ENCODE data around the gene FNDC1. TPM values are rescaled to one million over a fixed set of nuclear protein-coding genes. Genes with fewer than 3 reads are reported as not detected.

Gene FNDC1
- total RNA-seq, 1 donor from 2014 or later = 0.49 TPM

GRCh38 chr6:159194421-159194820 is 25.2 kb downstream of the FNDC1 start:
- DNase-seq (ENCODE audit: extremely low spot score in 2 of 2) = no peak
- no peak for TF ChIP-seq POLR2AphosphoS5 (IDR thresholded peaks at IDR 0.05; ENCODE audit: insufficient read depth in 1 of 2, low read depth in 1 of 2)
- no peak for TF ChIP-seq CTCF (IDR thresholded peaks at IDR 0.05)
- TF ChIP-seq POLR2A (IDR thresholded peaks at IDR 0.05) = no peak
- no peak overlapping the region for H3K27ac ChIP-seq
- intact Hi-C loops (cut with DNase I) = no loop called here
- H3K4me1 ChIP-seq = no peaks in the 10 kb centered on the region
- H3K9me3 ChIP-seq = no peaks in the 10 kb centered on the region
- H3K27me3 ChIP-seq = no peaks in the 10 kb centered on the region
- no peaks in the 10 kb centered on the region for H3K36me3 ChIP-seq
- no peak overlapping the region for H3K4me3 ChIP-seq

DNA sequence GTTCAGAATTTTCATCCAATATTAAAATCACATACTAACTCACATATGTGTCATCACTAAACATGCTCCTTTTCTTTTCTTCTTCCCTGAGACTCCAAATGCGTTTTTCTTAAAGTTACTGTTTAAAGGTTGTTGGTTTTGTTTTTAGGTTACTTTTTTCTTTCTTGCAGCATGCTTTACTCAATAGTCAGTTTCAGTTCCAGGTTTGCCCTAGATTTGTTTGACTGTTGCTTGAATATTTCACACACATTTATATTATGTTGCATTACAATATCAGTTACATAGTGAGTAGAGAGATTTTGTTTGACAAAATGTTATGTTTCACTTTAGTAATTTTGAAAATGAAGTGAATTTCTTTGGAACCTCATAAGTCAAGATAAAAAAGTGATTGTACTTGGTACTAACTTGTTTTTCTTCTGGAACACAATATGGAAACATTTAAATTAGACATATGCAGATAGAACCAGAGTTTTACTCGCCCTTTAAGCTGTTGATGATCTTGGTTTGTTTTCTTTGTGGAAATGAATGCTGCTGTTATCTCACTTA is 27.3 kb downstream of the FNDC1 start:
- no peak overlapping the region for H3K4me3 ChIP-seq
- H3K9me3 ChIP-seq = no peaks in the 10 kb centered on the region
- no peak overlapping the region for H3K27ac ChIP-seq
- intact Hi-C loops (cut with DNase I) = no loop called here
- H3K27me3 ChIP-seq = no peaks in the 10 kb centered on the region
- TF ChIP-seq CTCF (IDR thresholded peaks at IDR 0.05) (no peak), POLR2A (IDR thresholded peaks at IDR 0.05) (no peak), POLR2AphosphoS5 (IDR thresholded peaks at IDR 0.05; ENCODE audit: insufficient read depth in 1 of 2, low read depth in 1 of 2) (no peak)
- no peaks in the 10 kb centered on the region for H3K4me1 ChIP-seq
- H3K36me3 ChIP-seq = no peaks in the 10 kb centered on the region
- DNase-seq (ENCODE audit: extremely low spot score in 2 of 2) = no peak

DNA sequence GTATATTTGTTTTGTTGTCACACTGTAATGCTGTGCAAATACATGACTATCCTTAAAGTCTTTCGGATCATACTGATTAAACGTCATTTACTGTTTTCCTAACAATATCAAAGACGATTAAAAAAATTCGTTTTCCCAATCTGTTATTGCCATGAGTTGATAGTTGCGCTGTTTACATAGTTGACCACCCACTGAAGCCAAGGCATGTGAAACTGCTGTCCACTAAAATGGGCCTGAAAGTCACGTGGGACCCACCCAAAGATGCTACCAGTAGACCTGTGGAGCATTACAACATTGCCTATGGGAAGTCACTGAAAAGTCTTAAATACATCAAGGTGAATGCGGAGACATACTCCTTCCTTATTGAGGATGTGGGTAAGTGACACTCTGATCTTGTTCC is 28.1 kb downstream of the FNDC1 start:
- TF ChIP-seq POLR2A (IDR thresholded peaks at IDR 0.05) = no peak
- TF ChIP-seq CTCF (IDR thresholded peaks at IDR 0.05) = no peak
- TF ChIP-seq POLR2AphosphoS5 (IDR thresholded peaks at IDR 0.05; ENCODE audit: insufficient read depth in 1 of 2, low read depth in 1 of 2) = no peak
- no peaks in the 10 kb centered on the region for H3K36me3 ChIP-seq
- DNase-seq (ENCODE audit: extremely low spot score in 2 of 2) = no peak
- H3K9me3 ChIP-seq = no peaks in the 10 kb centered on the region
- H3K4me1 ChIP-seq = no peaks in the 10 kb centered on the region
- intact Hi-C loops (cut with DNase I) = no loop called here
- H3K27me3 ChIP-seq = no peaks in the 10 kb centered on the region
- H3K27ac ChIP-seq = no peak overlapping the region
- H3K4me3 ChIP-seq = no peak overlapping the region

GRCh38 chr6:159201336-159201735 is 32.1 kb downstream of the FNDC1 start:
- Histone ChIP-seq H3K9me3 (no peaks in the 10 kb centered on the region), H3K4me3 (no peak overlapping the region), H3K27me3 (no peaks in the 10 kb centered on the region), H3K27ac (no peak overlapping the region), H3K4me1 (no peaks in the 10 kb centered on the region), H3K36me3 (no peaks in the 10 kb centered on the region)
- TF ChIP-seq POLR2A (IDR thresholded peaks at IDR 0.05) (no peak), CTCF (IDR thresholded peaks at IDR 0.05) (no peak), POLR2AphosphoS5 (IDR thresholded peaks at IDR 0.05; ENCODE audit: insufficient read depth in 1 of 2, low read depth in 1 of 2) (no peak)
- intact Hi-C loops (cut with DNase I) = no loop called here
- DNase-seq (ENCODE audit: extremely low spot score in 2 of 2) = no peak

GRCh38 chr6:159203304-159204005 is 34.3 kb downstream of the FNDC1 start:
- TF ChIP-seq POLR2A (IDR thresholded peaks at IDR 0.05) (no peak), CTCF (IDR thresholded peaks at IDR 0.05) (no peak), POLR2AphosphoS5 (IDR thresholded peaks at IDR 0.05; ENCODE audit: insufficient read depth in 1 of 2, low read depth in 1 of 2) (no peak)
- Histone ChIP-seq H3K4me3 (no peak overlapping the region), H3K27me3 (no peaks in the 10 kb centered on the region), H3K9me3 (no peaks in the 10 kb centered on the region), H3K27ac (peak overlapping the region; percentile 50), H3K36me3 (no peaks in the 10 kb centered on the region), H3K4me1 (no peaks in the 10 kb centered on the region)
- no peak for DNase-seq (ENCODE audit: extremely low spot score in 2 of 2)
- intact Hi-C loops (cut with DNase I) = no loop called here
